Dermis microvascular lymphatic vessel endothelial cell (primary cell): ENCODE measurements around the gene FGFBP1. TPM values are rescaled to one million over a fixed set of nuclear protein-coding genes. Genes with fewer than 3 reads are reported as not detected.

Experiments used
- DNase-seq, 2 donors: peaks; one replicate each; pipeline versions ENCODE4 v3.0.0 to v3.0.0-alpha.2; 2010; ENCODE audit warnings: low read depth in 2 of 2
- total RNA-seq: library from RNA; depleted of rRNA; stranded (reverse); fragments of >200 nt; gene quantifications from 2 replicates; pipeline ENCODE4 v1.2.1, GENCODE V29; 2014

The FGFBP1 gene
- not detected in 2 replicates for total RNA-seq

- no peak for DNase-seq
These were observed at the start of gene FGFBP1 for GRCh38 chr4:15938640-15939039. Gene FGFBP1, minus strand, starts transcription at chr4:15938740. Its CDS starts 2,108 bp downstream, at chr4:15936632.

- no peak for DNase-seq
These were observed 49.7 kb upstream of the FGFBP1 start for GRCh38 chr4:15988222-15988621.

GRCh38 chr4:15986907-15987306 lies 48.4 kb upstream of the FGFBP1 start:
- DNase-seq, result no peak

GRCh38 chr4:15983610-15984009 lies 45.1 kb upstream of the FGFBP1 start:
- no peak for DNase-seq

- no peak for DNase-seq
These were observed 44.4 kb upstream of the FGFBP1 start for GRCh38 chr4:15982842-15983524.

GRCh38 chr4:15976456-15977447 lies 38.2 kb upstream of the FGFBP1 start:
- no peak for DNase-seq

- no peak for DNase-seq
These were observed 32.7 kb upstream of the FGFBP1 start for GRCh38 chr4:15971068-15971801.

- no peak for DNase-seq
These were observed 30.2 kb upstream of the FGFBP1 start for GRCh38 chr4:15968551-15969300.

- DNase-seq, result no peak
These were observed 26.8 kb upstream of the FGFBP1 start for GRCh38 chr4:15965325-15965724.

- no peak for DNase-seq
These were observed 25.6 kb upstream of the FGFBP1 start for GRCh38 chr4:15964159-15964558.

- DNase-seq, result no peak
These were observed 25.0 kb upstream of the FGFBP1 start for GRCh38 chr4:15963576-15963975.

GRCh38 chr4:15963001-15963451 lies 24.5 kb upstream of the FGFBP1 start, which contains the start of gene FGFBP2:
Gene FGFBP2, minus strand, starts transcription at chr4:15963175. Its CDS starts 46 bp downstream, at chr4:15963129.
- DNase-seq, result peak; percentile 15 to 52

- DNase-seq, result no peak
These were observed 23.4 kb upstream of the FGFBP1 start for GRCh38 chr4:15961781-15962510.

- DNase-seq, result no peak
These were observed 20.0 kb upstream of the FGFBP1 start for GRCh38 chr4:15958562-15958961.

GRCh38 chr4:15956179-15956850 lies 17.8 kb upstream of the FGFBP1 start:
- peak; percentile 68 to 77 for DNase-seq

- DNase-seq, result peak in 1 of 2 donors; percentile 15
These were observed 17.1 kb upstream of the FGFBP1 start for GRCh38 chr4:15955670-15956069.

- DNase-seq, result no peak
These were observed 15.1 kb upstream of the FGFBP1 start for GRCh38 chr4:15953625-15954024.

- no peak for DNase-seq
These were observed 13.2 kb upstream of the FGFBP1 start for GRCh38 chr4:15951781-15952180.

- no peak for DNase-seq
These were observed 10.3 kb upstream of the FGFBP1 start for GRCh38 chr4:15948826-15949225.

GRCh38 chr4:15947684-15948083 lies 9.1 kb upstream of the FGFBP1 start:
- no peak for DNase-seq
